ENCODE results near the gene GALM.

GALM gene

DNA sequence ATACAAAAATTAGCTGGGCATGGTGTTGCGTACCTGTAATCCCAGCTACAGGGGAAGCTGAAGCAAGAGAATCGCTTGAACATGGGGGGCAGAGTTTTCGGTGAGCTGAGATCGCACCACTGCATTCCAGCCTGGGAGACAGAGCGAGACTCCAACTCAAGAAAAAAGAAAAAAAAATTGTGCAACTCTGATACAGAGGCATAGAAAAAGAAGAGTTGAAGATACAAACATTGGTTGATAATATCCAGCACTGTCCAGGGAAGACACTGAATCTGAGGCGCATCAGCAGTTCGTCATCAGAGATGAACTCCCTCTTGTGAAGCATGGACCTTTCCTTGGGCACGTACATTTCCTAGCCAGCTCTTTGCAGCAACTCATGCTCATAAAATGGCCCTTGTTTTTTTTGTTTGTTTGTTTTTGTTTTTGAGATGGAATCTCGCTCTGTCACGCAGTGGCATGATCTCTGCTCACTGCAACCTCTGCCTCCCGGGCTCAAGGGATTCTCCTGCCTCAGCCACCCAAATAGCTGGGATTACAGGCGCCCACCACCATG, 16.7 kb upstream of the GALM start:
- TF ChIP-seq, protein P1, sequence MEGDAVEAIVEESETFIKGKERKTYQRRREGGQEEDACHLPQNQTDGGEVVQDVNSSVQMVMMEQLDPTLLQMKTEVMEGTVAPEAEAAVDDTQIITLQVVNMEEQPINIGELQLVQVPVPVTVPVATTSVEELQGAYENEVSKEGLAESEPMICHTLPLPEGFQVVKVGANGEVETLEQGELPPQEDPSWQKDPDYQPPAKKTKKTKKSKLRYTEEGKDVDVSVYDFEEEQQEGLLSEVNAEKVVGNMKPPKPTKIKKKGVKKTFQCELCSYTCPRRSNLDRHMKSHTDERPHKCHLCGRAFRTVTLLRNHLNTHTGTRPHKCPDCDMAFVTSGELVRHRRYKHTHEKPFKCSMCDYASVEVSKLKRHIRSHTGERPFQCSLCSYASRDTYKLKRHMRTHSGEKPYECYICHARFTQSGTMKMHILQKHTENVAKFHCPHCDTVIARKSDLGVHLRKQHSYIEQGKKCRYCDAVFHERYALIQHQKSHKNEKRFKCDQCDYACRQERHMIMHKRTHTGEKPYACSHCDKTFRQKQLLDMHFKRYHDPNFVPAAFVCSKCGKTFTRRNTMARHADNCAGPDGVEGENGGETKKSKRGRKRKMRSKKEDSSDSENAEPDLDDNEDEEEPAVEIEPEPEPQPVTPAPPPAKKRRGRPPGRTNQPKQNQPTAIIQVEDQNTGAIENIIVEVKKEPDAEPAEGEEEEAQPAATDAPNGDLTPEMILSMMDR (IDR thresholded peaks at IDR 0.05; ENCODE audit: low read depth, low read length): no peak
- in situ Hi-C loops (cut with HindIII; ENCODE audit: low sequenced_read_pairs): no loop called here
- no peak for DNase-seq (ENCODE audit: low read depth, low spot score)
- no peak overlapping the region for H3K4me3 ChIP-seq (ENCODE audit: low read depth, low read length)

DNA sequence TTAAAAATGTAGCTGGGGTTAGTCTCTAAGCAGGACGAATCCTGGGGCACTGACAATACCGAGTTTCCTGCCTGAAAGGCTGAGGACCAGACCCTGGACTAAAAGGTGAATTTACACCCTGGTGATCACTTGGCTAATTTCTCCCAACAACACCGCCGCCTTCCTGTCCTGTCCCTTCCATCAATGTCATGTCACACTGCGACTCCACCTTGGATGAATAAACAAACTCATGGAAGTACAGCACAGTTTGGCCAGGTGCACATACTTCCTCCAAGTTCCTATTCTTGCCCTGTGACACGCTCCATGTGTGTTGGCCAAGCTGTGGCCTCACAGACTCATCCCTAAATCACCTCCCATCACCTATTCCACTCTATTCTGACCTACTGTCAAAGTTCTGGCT, 15.9 kb upstream of the GALM start:
- TF ChIP-seq, protein P1 (IDR thresholded peaks at IDR 0.05; ENCODE audit: low read depth, low read length): no peak
- in situ Hi-C loops (cut with HindIII; ENCODE audit: low sequenced_read_pairs): no loop called here
- DNase-seq (ENCODE audit: low read depth, low spot score): no peak

GRCh38 chr2:38650717-38651116, 15.2 kb upstream of the GALM start:
- DNase-seq (ENCODE audit: low read depth, low spot score): no peak
- TF ChIP-seq, protein P1 (IDR thresholded peaks at IDR 0.05; ENCODE audit: low read depth, low read length): no peak
- H3K4me3 ChIP-seq (ENCODE audit: low read depth, low read length): no peak overlapping the region
- in situ Hi-C loops (cut with HindIII; ENCODE audit: low sequenced_read_pairs): no loop called here

More for the DNA sequence above, 15.9 kb upstream of the GALM start:
- H3K4me3 ChIP-seq (ENCODE audit: low read depth, low read length): no peak overlapping the region

GRCh38 chr2:38652431-38653273, 13.3 kb upstream of the GALM start:
- no peak overlapping the region for H3K4me3 ChIP-seq (ENCODE audit: low read depth, low read length)
- in situ Hi-C loops (cut with HindIII; ENCODE audit: low sequenced_read_pairs): no loop called here
- DNase-seq (ENCODE audit: low read depth, low spot score): no peak
- TF ChIP-seq, protein P1 (IDR thresholded peaks at IDR 0.05; ENCODE audit: low read depth, low read length): no peak

GRCh38 chr2:38653380-38653714, 12.6 kb upstream of the GALM start:
- no peak overlapping the region for H3K4me3 ChIP-seq (ENCODE audit: low read depth, low read length)
- in situ Hi-C loops (cut with HindIII; ENCODE audit: low sequenced_read_pairs): no loop called here
- TF ChIP-seq, protein P1 (IDR thresholded peaks at IDR 0.05; ENCODE audit: low read depth, low read length): no peak
- no peak for DNase-seq (ENCODE audit: low read depth, low spot score)

GRCh38 chr2:38653715-38654527, 12.0 kb upstream of the GALM start:
- DNase-seq (ENCODE audit: low read depth, low spot score): no peak
- TF ChIP-seq, protein P1 (IDR thresholded peaks at IDR 0.05; ENCODE audit: low read depth, low read length): no peak
- no peak overlapping the region for H3K4me3 ChIP-seq (ENCODE audit: low read depth, low read length)
- in situ Hi-C loops (cut with HindIII; ENCODE audit: low sequenced_read_pairs): no loop called here

Measured in astrocyte of the spinal cord (primary cell).